ENCODE measurements around the gene MAN1A2. TPM values are rescaled to one million over a fixed set of nuclear protein-coding genes. Genes with fewer than 3 reads are reported as not detected.
"Not testable (repeated sequence)": the region's sequence is repeated elsewhere in the genome, so short reads cannot be mapped to it uniquely, and the experiment has no call there.

Gene MAN1A2
- total RNA-seq, 1 donor from 2014 or later = 37.4 TPM

DNA sequence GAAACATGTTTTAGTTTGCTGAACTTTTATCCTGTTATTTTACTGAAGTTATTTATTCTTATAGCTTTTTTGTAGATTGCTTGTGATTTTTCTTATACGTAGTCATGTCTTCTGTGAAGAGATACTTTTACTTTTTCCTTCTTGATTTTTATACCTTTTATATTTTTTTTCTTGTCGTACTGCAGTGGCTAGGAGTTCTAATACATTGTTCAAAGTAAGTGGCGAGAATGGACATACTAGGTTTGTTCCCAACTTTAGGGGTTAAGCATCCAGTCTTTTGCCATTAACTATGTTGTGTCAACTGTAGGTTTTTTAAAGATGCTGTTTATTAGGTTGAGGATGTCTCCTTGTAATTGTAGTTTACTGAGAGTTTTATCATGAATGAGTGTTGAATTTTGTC is 36.3 kb downstream of the MAN1A2 start:
- no peak for DNase-seq

DNA sequence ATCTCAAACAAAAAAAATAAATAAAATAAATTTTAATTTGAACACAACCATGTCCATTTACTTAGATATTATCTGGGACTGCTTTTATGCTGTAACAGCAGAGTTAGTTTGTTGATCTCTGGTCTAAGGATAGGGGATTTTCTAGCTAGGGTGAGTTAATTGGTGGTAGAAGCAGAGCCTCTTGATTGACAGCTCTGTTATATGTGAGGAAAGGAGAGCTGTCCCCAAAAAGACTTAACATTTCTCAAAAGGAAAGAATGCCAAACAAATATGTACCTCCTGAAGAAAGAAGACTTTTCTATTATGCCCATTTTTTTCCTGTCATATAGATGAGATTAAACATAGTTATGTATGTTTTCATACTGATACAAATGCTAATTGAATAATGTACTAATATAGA is 37.8 kb downstream of the MAN1A2 start:
- no peak for DNase-seq

DNA sequence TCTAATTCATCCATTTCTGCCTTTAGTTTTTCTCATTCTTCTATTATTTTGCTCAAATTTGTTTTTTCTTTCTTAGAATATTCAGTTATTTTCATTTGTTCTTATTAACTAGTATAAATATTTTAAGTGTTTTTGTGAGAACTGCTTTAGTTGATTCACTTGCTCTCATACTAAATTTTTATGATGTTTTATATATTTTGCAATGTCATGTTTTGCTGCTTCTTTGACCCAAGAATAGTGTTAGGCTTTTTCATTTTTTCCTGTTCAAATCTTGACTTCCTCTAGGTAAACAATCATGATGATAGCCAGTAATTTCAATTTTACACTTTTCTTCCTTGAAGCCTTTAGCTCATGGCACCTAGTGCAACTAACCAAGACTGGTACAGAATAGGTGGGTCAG is 45.2 kb downstream of the MAN1A2 start:
- DNase-seq = no peak

DNA sequence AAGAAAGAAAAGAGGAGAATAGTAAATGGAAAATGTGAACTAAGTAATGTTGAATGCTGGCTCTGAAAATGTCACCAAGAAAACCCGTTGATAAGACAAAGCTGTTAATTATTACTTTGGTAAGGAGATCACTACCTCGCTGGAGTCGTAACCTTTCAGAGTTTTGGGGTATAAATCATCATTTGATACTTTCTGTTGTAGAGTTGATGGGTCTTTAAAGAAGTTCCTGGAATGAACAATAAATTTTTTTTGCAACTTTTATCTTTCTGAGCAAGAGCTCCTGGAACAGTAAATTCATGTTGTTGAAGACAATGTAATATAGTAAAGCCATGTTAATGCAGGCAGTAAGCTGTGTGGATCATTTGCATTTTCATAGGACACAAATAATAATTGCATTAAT is 46.2 kb downstream of the MAN1A2 start:
- no peak for DNase-seq

DNA sequence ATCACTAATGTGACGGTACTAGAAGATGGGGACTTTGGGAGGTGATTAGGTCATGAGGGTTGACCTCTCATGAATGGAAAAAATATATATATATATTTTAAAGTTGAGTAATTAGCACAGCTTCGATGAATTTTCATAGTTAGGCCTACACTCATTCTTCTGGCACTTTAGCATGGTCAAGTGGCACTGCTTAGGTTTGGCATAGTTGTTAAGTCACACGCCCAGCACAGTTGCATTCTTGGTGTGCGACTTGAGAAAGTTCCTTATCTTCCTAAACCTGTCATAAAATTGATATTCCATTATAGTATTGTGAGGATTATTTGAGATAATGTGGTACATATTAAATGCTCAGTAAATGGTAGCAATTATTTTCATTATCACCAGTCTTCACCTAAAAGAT is 47.7 kb downstream of the MAN1A2 start:
- no peak for DNase-seq

DNA sequence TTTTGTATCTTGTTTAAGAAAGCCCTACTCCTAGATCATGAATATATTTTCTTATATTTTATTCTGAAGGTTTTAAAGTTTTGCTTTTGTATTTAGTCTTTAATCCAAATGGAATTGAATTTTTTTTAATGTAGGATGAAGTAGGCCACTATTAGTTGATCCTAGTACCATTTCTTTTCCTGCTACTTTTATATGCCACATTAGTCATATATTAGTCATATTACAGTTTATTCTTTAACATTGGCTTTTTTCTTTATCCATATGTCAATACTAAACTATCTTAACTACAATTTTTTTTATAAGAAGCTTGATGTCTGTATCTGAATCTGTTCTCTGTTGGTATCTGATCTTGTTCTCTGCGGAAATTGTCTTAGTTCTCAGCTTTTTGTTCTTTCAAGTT is 48.8 kb downstream of the MAN1A2 start:
- DNase-seq = no peak

DNA sequence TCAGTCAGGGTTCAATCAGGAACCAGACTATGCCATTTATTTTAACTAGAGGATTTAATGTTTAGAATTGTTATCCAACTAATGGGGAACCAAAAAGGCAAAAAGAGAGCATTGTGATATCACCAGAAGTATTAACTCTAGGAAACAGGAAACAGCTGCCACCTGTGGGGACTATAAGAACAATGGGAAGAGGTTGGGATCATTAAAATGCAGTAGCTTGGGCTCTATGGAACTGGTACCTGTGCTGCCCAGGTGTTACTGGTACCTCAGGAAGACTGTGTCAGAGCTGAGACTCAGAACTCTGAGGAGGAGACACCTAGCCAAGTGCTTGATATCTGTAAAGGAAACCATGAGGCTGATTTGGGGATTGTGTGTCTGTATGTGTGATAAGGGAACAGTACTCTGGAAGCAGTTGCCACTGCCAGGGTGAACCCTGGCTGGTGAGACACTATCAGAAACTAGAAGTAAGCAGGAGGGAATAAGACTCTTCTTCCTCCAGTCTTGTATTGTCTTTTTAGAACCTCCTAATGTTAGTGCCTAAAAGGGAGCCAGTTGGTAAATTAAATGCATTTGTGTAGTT is 49.4 kb downstream of the MAN1A2 start:
- DNase-seq = no peak

DNA sequence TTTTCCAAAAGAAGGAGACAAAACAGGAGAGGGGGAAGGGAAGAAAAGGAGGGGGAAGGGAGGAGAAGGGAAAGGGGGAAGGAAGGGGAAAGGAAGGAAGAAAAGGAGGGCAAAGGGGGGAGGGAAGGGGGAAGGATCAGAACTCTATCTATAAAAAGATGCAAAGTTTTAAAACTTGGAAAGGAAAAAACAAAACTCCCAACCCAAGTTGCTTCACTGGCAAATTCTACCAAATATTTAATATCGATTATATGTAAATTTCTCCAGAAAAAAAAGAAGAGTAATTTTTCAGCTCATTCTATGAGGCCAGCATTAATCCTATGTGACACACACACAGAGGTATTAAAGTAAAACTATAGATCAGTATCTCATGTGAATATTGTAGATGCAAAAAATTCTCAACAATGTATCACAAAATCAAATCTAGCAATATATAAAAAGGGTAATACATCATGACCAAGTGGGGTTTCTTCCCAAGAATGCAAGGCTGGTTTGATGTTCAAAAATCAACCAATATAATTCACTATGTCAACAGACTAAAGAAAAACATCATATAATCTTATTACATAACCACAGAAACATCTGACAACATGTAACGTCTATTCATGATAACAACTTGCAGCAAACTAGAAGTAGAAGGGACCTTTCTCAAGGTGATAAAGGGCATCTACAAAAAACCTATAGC is 57.9 kb downstream of the MAN1A2 start:
- no peak for DNase-seq

DNA sequence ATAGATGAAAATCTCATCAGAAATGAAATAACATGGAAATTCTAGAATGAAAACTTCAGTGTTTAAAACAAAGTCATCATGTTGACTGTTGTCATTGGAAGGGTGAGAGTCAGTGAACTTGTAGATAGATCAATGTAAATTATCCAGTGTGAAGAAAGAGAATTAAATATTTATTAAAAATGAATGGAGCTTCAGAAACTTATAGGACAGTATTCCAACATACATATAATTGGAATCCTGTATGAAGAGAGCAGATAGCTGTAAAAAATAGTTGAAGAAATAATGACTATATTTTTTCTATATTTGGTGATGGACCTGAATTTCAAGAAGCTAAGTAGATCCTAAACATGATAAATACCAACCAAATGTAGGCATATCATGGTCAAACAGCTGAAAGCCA is 60.0 kb downstream of the MAN1A2 start:
- DNase-seq = no peak

DNA sequence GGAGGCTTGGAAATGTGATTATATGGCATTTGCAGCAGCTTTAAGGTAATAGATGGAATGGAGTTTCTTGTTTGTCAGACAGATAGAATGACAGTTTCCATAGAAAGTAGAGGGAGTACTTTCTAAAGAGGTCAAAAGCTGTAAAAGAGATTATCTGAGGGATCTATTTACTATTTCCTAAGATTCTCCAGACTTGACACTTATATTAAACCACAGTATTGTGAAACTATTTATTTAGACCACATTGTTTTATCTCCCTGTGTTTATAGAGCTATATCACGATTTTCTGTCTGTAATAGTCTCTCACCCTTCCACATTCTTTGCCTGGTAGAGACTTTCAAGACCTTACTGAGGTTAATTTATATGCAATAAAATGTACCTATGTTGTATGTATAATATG is 66.7 kb downstream of the MAN1A2 start:
- DNase-seq = no peak

DNA sequence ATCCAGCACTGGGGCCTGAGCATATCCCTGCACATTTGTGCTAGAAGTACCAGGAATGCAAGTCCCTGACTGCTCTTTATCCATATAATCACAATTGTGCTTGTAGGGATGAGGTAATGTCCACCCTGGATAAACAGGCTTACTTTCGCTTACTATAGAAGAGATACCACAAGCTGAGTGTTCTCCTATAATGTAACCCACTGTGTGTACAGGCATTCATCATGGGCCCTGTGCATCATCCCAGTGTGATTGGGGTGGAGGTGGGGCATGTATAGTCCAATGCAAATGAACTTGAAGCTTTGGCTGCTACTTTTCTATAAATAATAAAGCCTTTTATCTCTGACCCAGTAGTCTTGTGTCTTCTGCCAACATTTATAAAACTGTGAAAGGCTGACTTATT is 69.3 kb downstream of the MAN1A2 start:
- no peak for DNase-seq

DNA sequence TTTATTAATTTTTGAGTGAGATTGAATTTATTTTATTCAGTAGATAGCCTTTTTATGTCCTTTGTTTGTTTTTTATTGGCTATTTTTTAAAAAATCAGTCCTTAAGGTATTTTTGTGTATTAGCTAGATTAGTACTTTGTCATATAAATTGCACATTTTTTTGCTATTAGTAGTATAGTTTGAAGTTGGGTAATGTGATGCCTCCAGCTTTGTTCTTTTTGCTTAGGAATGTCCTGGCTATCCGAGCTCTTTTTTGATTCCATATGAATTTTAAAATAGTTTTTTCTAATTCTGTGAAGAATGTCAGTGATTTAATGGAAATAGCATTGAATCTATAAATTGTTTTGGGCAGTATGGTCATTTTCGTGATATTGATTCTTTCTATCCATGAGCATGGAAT is 80.4 kb downstream of the MAN1A2 start:
- DNase-seq = no peak

DNA sequence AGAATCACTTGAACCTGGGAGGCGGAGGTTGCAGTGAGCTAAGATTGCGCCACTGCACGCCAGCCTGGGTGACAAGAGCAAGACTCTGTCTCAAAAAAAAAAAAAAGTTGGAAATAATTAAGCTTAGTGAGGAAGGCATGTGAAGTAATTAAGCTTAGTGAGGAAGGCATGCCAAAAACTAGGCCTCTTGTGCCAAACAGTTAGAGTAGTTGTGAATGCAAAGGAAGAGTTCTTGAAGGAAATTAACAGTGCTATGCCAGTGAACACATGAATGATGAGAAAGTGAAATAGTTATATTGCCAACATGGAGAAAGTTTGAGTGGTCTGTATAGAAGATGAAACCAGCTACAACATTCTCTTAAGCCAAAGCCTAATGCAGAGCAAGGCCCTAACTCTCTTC is 85.0 kb downstream of the MAN1A2 start:
- no peak for DNase-seq

DNA sequence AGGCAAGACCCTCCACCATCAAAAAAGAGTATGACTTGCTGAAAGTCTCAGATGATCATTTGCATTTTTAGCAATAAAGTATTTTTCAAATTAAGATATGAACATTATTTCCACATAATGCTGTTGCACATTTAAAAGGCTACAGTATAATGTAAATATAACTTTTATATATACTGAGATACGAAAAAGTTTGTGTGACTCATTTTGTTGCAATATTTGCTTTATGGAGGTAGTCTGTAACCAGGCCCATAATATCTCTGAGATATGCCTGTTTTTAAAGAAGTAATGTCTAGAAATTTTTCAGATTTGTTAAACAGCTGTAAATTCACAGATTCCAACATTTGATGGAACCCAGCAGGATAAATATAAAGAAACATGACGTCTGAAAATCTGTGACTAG is 86.7 kb downstream of the MAN1A2 start:
- DNase-seq = no peak

DNA sequence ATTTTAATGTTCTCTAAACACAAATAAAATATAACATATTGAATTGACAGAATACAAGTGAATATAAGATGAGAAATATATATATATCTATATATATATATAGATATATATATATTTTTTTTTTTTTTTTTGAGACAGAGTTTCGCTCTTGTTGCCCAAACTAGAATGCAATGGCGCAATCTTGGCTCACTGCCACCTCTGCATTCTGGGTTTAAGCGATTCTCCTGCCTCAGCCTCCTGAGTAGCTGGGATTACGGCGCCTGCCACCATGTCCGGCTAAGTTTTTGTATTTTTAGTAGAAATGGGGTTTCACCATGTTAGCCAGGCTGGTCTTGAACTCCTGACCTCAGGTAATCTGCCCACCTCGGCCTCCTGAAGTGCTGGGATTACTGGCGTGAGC is 91.2 kb downstream of the MAN1A2 start:
- DNase-seq = not testable (repeated sequence)

DNA sequence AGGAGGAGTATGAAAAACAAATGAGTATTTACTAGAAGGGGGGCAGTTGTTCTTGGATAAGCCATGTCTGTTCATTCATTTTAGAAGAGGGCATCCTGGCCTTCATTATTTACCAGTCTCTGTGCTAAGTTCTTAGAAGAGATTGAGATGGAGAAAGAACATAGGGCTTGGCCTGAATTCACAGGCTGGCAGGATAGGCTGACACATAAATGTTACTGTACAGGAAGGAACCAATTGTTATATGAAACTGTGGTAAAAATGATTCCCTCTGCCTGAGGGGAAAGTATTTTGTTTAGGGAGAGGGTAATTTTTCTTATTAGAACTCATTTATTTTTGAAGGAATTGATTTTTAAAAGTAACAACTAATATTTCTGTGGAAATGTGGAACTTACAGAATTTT is 99.5 kb downstream of the MAN1A2 start:
- no peak for DNase-seq

DNA sequence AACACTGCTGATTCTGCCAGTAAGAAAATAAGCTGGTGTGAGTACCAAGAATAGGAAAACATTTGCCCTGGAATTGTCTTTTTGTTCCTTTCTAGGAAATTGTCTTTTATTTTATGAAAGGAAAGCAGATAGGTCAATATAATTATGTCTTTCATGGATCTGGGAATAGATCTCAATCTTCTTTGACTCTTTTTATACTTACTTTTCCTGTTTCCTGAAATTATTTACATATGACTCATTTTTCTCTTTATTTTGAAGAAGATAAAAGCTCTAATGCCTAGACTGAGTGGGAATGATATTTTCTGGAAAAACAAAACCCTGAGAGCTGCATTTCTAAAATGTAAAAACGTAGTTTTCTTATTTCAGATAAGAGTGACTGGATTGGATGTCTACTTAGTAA is 100.1 kb downstream of the MAN1A2 start:
- DNase-seq = no peak

DNA sequence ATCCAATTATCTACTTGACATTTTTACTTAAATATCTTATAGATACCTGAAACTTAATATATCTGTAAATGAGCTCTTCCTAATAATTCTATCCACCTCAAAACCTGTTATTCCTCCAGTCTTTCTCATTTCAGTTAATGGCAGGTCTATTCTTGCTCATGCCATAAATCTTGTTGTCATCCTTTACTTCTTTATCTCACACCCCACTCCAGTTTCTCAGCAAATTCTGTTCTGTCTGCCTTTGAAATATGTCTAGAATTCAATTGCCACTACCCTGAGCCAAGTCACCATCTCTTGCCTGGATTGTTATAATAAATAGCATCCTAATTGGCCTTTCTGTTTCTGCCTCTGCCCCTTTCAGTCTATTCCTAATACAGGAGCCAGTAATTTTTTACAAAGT is 105.8 kb downstream of the MAN1A2 start:
- no peak for DNase-seq

DNA sequence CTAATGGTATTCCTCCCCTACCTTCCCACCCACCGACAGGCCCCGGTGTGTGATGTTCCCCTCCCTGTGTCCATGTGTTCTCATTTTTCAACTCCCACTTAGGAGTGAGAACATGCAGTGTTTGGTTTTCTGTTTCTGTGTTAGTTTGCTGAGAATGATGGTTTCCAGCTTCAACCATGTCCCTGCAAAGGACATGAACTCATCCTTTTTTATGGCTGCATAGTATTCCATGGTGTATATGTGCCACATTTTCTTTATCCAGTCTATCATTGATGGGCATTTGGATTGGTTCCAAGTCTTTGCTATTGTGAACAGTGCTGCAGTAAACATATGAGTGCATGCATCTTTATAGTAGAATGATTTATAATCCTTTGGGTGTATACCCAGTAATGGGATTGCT is 108.2 kb downstream of the MAN1A2 start:
- DNase-seq = not testable (repeated sequence)

DNA sequence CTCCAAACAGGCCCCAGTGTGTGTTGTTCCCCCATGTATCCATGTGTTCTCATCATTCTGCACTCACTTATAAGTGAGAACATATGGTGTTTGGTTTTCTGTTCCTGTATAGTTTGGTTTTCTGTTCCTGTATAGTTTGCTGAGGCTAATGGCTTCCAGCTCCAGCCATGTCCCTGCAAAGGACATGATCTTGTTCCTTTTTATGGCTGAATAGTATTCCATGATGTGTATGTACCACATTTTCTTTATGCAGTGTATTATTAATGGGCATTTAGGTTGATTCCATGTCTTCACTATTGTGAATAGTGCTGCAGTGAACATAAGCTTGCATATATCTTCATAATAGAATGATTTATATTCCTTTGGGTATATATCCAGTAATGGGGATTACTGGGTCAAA is 111.8 kb downstream of the MAN1A2 start:
- no peak for DNase-seq

DNA sequence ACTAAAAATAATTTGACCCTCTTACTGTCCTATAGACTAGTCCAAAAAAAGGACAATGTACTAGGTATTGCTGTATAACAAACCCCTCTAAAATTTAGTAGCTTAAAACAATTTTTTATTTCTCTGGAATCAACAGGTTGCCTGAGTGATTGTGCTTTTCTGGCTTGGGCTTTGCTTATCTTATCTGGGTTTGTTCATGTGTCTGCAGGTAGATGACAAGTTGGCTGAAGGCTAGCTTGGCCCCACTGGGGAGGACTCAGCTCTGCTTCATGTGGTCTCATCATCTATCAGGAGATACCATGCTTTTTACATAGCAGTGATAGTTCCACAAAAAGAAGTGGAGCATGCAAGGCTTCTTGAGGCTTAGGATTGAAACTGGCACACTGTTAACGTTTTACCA is 114.2 kb downstream of the MAN1A2 start:
- no peak for DNase-seq

DNA sequence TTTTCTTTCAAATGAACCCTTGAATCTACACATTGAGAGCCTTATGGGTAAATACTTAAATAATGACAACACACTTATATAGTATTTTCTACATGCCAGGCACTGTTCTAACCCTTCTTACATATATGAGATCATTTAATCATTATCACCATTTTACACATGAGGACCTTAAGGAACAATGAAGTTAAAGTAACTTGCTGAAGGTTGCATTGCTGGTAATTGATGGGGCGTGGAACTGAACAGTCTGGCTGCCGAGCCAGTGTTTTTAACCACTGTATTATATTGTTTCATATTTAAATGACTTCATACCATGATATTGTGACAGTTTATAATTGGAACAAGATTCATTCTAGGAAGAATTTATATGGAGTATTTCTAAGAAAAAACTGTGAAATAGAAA is 126.7 kb downstream of the MAN1A2 start:
- DNase-seq = no peak

DNA sequence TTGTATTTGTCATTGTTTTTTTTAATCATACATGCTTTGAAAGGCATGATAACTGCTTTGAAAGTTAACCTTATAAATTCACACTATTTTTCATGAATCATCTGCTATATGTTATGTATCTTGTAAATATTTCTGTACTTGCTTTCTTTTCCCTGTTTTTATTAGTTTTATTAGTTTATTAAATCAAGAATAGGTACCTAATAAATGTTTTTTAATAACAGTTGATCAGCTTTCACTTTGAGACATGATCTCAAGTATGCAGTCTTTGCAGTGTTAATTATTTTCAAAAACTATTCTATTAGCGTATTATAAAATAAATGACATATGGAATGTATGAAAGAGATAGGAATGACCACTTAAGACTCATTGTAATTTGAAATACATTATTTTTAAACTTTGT is 127.8 kb downstream of the MAN1A2 start:
- DNase-seq = no peak

DNA sequence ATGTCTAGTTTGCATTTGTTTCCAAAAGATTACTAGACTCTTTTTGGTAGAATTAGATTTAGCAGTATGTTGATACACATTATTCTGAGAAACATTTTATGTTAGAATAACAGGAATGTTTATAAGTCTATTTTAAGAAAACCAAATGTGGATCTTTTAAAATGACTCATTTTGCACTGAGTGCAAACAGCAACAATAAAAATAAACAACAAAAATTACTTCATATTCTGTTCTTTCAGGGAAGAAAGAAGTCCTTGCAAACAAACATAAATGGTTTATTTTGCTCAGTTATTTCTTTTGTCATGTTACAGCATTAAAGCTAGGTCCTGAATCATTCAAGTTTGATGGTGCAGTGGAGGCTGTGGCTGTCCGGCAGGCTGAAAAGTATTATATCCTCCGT is 131.8 kb downstream of the MAN1A2 start:
- DNase-seq = no peak

DNA sequence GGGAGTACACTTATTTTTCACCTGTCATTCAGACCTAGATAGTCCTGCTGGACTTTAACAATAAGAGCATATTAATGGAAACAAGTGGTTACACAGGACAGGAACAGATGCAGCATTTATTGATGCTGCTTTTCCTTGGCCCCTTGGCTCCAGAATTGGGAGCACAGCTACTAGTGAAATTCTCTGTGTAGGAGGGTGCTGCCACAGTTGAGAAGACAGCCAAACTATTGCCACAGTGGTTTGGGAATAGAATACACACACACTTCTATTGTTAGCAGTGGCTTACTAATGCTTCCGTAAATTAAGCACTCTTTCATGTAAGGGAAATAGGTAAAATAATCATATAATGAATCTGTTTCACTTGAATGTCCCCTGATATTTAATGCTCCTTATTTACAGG is 133.3 kb downstream of the MAN1A2 start:
- no peak for DNase-seq

Data from skin of body (tissue), 2 donors.